ENCODE results near the gene KRT15. TPM values are rescaled to one million over a fixed set of nuclear protein-coding genes. Genes with fewer than 3 reads are reported as not detected.
A peak's percentile ranks its signal among the peaks of the same experiment; 100 is the strongest.

KRT15 gene
- total RNA-seq, 6 donors from 2014 or later: 10.5 to 57.9 (median 19.2) TPM

DNA sequence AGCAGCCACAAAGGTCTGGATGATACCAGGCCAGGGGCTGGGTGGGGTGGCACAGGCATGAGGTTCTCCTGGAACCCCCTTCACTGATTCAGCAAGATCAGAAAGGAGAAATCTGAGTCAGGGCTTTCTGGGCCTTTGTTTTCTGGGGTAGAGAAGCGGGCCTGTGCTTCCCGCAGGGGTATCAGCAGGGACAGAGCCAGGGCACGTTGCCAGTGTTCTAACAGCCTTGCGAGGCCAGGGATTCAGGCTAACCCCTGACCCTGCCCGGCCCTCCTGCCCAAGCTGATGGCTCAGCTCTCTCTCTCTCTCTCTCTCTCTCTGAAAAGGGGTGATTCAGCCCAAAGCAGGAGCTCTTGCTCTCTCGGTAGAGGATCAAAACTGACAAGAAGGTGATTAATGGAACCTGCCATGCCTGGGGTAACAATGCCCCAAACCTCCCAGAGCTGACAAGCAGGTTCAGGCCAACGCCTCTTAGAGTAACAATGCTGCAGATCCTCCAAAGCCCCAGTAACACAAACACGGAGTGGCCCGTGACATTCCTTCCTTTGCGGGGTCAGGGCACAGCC lies 11.3 kb downstream of the KRT15 start:
- no peak for ATAC-seq (ENCODE audit: low FRiP score in 2 of 2)
- Histone ChIP-seq H3K36me3 (no peaks in the 10 kb centered on the region), H3K9me3 (no peaks in the 10 kb centered on the region), H3K4me1 (peaks cover 0 to 9% (median 4%) of the 10 kb centered on the region in 4 donors), H3K27ac (peak overlapping the region in 2 of 4 donors; percentile 49 to 57), H3K27me3 (no peaks in the 10 kb centered on the region), H3K4me3 (no peak overlapping the region)
- 53 to 67% methylated on average over 5 to 10 of the region's 10 CpGs for WGBS, 2 donors
- no peak for TF ChIP-seq POLR2AphosphoS5 (IDR thresholded peaks at IDR 0.05)
- TF ChIP-seq, protein P1, sequence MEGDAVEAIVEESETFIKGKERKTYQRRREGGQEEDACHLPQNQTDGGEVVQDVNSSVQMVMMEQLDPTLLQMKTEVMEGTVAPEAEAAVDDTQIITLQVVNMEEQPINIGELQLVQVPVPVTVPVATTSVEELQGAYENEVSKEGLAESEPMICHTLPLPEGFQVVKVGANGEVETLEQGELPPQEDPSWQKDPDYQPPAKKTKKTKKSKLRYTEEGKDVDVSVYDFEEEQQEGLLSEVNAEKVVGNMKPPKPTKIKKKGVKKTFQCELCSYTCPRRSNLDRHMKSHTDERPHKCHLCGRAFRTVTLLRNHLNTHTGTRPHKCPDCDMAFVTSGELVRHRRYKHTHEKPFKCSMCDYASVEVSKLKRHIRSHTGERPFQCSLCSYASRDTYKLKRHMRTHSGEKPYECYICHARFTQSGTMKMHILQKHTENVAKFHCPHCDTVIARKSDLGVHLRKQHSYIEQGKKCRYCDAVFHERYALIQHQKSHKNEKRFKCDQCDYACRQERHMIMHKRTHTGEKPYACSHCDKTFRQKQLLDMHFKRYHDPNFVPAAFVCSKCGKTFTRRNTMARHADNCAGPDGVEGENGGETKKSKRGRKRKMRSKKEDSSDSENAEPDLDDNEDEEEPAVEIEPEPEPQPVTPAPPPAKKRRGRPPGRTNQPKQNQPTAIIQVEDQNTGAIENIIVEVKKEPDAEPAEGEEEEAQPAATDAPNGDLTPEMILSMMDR (IDR thresholded peaks at IDR 0.05): no peak
- TF ChIP-seq POLR2A (IDR thresholded peaks at IDR 0.05): no peak
- DNase-seq: no peak

DNA sequence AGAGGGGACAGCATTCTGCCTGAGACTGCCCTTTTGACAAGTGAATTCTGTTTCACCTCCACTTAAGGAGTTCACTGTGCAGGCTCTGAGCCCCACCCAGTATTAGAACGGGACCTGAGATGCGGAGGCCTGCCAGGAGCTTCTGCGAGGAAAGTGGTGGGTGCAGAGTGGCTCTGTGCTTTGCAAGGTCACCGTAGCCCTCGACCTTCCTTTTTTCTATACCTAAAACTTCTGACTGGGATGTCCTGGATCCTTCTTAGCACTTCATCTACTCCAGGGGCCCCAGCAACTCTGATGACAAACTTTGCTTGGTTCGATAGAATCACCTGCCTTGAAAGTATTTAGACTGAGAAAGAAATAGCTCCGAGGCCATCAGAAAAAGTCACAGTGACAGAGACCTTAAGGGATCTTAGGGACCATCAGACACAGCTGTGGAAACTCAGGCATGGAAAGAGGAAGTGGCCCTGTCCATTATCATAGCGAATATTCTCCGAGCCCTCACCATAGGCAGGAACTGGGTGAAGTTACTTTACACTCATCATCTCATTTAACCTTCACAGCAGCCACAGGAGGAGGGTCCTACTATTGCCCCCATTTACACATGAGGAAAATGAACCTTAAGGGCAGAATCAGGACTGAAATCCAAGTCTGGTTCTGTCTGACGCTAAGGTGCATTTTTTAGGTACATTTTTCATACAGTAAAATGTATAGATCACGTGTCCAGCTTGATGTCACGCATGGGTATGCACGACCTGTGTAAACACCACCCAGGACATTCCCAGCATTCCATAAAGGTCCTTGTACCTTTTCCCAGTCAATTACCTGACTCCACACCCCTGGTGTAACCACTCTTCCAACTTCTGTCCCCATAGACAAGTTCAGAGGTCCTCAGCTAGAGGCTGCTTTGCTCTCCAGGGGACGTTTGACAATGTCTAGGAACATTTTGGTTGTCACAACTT lies 12.6 kb downstream of the KRT15 start:
- ATAC-seq (ENCODE audit: low FRiP score in 2 of 2) (no peak), DNase-seq (no peak)
- H3K27me3 ChIP-seq: no peaks in the 10 kb centered on the region
- no peaks in the 10 kb centered on the region for H3K36me3 ChIP-seq
- peaks cover 0 to 5% (median 4%) of the 10 kb centered on the region in 4 donors for H3K4me1 ChIP-seq
- WGBS, 2 donors: 63 to 71% methylated on average over 14 of the region's 14 CpGs
- H3K9me3 ChIP-seq: no peaks in the 10 kb centered on the region
- no peak overlapping the region for H3K4me3 ChIP-seq
- no peak overlapping the region for H3K27ac ChIP-seq
- peak in 1 of 4 donors; percentile 32 for TF ChIP-seq EP300 (IDR thresholded peaks at IDR 0.05)
- TF ChIP-seq POLR2AphosphoS5 (IDR thresholded peaks at IDR 0.05): no peak

DNA sequence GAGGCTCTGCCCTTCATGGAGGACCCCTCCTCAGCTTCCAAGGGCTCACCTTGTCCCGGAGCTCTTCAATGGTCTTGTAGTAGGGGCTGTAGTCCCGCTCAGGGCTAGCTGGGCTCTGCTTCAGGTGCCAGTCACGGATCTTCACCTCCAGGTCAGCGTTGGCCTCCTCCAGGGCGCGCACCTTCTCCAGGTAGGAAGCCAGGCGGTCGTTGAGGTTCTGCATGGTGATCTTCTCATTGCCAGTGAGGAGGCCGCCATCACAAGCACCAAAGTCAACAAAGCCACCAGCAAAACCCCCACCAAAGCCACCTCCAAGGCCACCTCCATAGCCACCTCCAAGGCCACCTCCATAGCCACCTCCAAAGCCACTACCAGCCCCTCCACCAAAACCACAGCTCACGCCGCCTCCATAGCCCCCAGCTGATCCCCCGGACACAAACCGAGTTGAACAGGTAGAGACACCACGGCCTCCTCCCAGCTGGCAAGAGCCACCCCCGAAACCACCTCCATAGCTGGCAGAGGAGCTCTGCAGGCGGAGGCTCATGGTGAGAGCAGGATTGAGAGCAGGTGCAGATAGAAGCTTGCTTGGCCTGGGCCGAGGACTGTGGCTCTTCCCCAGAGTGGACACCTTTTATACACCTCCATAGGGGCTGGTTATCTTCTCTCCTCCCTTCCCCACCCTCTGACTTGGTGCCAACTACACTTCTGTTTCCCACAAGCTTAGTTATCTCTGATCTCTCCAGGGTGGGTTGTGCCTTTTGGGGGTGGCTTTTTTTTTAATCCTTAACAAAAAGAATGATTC lies 13.5 kb downstream of the KRT15 start, which contains the start of gene KRT13:
KRT13 (minus strand) TSS at position 606 of the 802 bp plus-strand sequence; CDS start at position 544, 62 bp downstream.
- ATAC-seq (ENCODE audit: low FRiP score in 2 of 2) (no peak), DNase-seq (no peak)
- H3K4me1 ChIP-seq: peaks cover 0 to 5% (median 2%) of the 10 kb centered on the region in 4 donors
- H3K36me3 ChIP-seq: no peaks in the 10 kb centered on the region
- TF ChIP-seq, protein P1 (IDR thresholded peaks at IDR 0.05): no peak
- TF ChIP-seq POLR2AphosphoS5 (IDR thresholded peaks at IDR 0.05): no peak
- no peak for TF ChIP-seq EP300 (IDR thresholded peaks at IDR 0.05)
- no peak for TF ChIP-seq POLR2A (IDR thresholded peaks at IDR 0.05)
- no peak within 1 kb of the TSS for H3K4me3 ChIP-seq
- H3K27me3 ChIP-seq: no peaks in the 10 kb centered on the region
- 85% methylated on average over 17 of the region's 17 CpGs for WGBS, 2 donors
- no peak within 1 kb of the TSS for H3K27ac ChIP-seq
- no peaks in the 10 kb centered on the region for H3K9me3 ChIP-seq

DNA sequence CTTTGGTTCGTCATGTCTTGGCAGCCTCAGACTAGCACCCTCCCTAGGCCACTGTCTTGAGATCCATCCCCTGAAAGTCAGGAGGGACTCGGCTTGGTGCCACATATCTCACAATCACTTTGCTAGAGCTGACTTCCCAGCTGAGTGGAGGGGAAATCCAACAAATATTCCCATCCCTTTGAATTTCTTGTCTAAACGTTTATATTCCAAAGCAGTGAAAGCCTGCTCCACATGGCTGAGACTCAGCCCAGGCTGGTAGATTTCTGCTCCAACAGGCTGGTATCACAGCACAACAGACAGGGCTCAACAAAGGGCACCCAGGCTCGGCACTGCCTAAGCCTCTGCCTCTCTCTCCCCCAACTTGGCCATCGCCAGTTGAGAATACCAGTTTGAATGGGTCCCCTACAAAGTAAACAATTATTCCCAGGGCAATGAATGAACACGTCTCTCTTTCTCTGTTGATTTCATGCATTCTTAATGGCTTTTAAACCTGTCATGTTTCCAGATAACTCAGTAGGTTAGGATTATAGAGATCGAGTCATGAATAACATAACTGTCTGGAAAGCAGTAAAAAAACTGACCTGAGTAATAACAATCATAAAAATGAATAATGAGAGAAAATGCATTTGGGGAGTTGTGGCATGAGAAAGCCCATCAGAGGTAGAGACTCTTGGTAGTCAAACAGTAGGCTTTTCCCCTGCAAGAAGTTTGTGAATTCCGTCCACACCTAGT lies 14.3 kb downstream of the KRT15 start:
- DNase-seq (no peak), ATAC-seq (ENCODE audit: low FRiP score in 2 of 2) (no peak)
- Histone ChIP-seq H3K27me3 (no peaks in the 10 kb centered on the region), H3K27ac (no peak overlapping the region), H3K4me3 (no peak overlapping the region), H3K36me3 (no peaks in the 10 kb centered on the region), H3K4me1 (peaks cover 0 to 5% (median 2%) of the 10 kb centered on the region in 4 donors), H3K9me3 (no peaks in the 10 kb centered on the region)
- 59 to 71% methylated on average over 8 of the region's 8 CpGs for WGBS, 2 donors
- no peak for TF ChIP-seq POLR2AphosphoS5 (IDR thresholded peaks at IDR 0.05)
- no peak for TF ChIP-seq EP300 (IDR thresholded peaks at IDR 0.05)
- TF ChIP-seq, protein P1 (IDR thresholded peaks at IDR 0.05): no peak
- no peak for TF ChIP-seq POLR2A (IDR thresholded peaks at IDR 0.05)

All from upper lobe of left lung (tissue), 6 donors.